SU-DHL-6 (cell line): Measurements from ENCODE around the gene SEZ6L.

ENCODE experiments used
- EZH2phosphoT487 ChIP-seq: fragments of 200-600 bp; sonication (generic), shearing (Covaris generic); conservative IDR thresholded peaks from 2 replicates; pipeline ENCODE4 v1.6.1; 2018; ENCODE audit warnings: mild to moderate bottlenecking, antibody characterized with exemption, low read length, moderate library complexity, mixed read lengths
- TF ChIP-seq, protein P1 (sequence below): fragments of 200-600 bp; sonication (generic); IDR thresholded peaks from one replicate; pipeline ENCODE4 v1.5.1; 2017; ENCODE audit warnings: antibody characterized with exemption, mild to moderate bottlenecking, low read length, moderate library complexity; ENCODE audit not compliant: insufficient read depth, poor library complexity, severe bottlenecking

- TF ChIP-seq, protein P1, sequence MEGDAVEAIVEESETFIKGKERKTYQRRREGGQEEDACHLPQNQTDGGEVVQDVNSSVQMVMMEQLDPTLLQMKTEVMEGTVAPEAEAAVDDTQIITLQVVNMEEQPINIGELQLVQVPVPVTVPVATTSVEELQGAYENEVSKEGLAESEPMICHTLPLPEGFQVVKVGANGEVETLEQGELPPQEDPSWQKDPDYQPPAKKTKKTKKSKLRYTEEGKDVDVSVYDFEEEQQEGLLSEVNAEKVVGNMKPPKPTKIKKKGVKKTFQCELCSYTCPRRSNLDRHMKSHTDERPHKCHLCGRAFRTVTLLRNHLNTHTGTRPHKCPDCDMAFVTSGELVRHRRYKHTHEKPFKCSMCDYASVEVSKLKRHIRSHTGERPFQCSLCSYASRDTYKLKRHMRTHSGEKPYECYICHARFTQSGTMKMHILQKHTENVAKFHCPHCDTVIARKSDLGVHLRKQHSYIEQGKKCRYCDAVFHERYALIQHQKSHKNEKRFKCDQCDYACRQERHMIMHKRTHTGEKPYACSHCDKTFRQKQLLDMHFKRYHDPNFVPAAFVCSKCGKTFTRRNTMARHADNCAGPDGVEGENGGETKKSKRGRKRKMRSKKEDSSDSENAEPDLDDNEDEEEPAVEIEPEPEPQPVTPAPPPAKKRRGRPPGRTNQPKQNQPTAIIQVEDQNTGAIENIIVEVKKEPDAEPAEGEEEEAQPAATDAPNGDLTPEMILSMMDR: no peak
- TF ChIP-seq EZH2phosphoT487: no peak
Observed at GRCh38 chr22:26394777-26395176, 225.5 kb downstream of the SEZ6L start.
